Measurements from ENCODE around the gene SLC22A23.

The SLC22A23 gene

DNA sequence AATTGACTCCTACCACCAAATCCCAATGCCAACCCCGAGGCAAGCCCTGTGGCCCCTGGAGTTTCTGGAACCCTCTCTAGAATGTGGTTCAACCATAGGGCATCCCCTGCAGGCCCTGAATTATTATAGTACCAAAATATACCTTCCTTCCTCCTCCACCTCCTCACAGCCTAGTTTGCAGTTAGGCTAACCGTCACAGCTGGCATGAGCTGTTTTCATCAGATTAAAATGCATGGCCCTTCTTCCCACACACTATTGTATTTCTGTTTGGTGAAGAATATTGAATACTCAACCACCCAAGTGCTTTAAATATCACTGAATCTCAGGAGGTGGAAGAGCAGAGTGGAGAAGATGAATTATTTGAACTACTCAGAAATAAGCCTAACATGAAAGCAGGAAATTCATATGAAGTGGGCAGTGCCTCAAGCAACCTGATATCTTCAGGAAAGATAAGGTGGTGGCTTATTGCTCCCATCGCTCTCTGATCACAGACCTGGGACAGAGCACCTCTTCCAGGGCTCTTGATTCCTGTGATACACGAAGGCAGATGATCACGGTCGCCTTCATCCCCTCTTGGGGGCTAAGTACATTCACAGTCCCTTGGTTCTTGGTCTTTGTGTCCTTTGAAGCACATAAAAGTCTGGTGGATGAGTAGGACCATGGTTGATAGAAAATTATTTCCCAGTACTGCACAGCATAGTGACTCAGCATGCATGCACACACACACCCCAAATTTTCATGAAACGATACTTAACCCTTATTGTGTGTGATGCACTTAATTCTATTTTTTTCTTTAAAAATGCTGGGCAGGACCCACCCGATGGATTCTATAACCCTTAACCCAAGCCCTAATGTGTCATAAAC lies 107.2 kb downstream of the SLC22A23 start:
- Histone ChIP-seq H3K4me2 (ENCODE audit: low read length) (no peak overlapping the region), H3K9ac (ENCODE audit: low read length) (no peak overlapping the region), H3K4me3 (ENCODE audit: low read length) (no peak overlapping the region), H3K4me1 (ENCODE audit: low read length) (no peaks in the 10 kb centered on the region), H3K27me3 (ENCODE audit: low read depth, low read length) (no peaks in the 10 kb centered on the region), H2AFZ (ENCODE audit: low read depth, low read length) (no peak overlapping the region), H3K27ac (ENCODE audit: low read length) (no peak overlapping the region), H3K36me3 (replicated peaks; ENCODE audit: low read depth, low read length) (no peaks in the 10 kb centered on the region), H3K79me2 (ENCODE audit: low read length) (no peaks in the 10 kb centered on the region), H4K20me1 (ENCODE audit: insufficient read depth, low read length) (no peaks in the 10 kb centered on the region), H3K9me3 (ENCODE audit: insufficient read depth, low read length) (no peaks in the 10 kb centered on the region)
- TF ChIP-seq, protein P1, sequence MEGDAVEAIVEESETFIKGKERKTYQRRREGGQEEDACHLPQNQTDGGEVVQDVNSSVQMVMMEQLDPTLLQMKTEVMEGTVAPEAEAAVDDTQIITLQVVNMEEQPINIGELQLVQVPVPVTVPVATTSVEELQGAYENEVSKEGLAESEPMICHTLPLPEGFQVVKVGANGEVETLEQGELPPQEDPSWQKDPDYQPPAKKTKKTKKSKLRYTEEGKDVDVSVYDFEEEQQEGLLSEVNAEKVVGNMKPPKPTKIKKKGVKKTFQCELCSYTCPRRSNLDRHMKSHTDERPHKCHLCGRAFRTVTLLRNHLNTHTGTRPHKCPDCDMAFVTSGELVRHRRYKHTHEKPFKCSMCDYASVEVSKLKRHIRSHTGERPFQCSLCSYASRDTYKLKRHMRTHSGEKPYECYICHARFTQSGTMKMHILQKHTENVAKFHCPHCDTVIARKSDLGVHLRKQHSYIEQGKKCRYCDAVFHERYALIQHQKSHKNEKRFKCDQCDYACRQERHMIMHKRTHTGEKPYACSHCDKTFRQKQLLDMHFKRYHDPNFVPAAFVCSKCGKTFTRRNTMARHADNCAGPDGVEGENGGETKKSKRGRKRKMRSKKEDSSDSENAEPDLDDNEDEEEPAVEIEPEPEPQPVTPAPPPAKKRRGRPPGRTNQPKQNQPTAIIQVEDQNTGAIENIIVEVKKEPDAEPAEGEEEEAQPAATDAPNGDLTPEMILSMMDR (IDR thresholded peaks at IDR 0.05; ENCODE audit: low read depth, low read length), result no peak
- no peak for TF ChIP-seq EZH2phosphoT487 (IDR thresholded peaks at IDR 0.05; ENCODE audit: low read depth)

DNA sequence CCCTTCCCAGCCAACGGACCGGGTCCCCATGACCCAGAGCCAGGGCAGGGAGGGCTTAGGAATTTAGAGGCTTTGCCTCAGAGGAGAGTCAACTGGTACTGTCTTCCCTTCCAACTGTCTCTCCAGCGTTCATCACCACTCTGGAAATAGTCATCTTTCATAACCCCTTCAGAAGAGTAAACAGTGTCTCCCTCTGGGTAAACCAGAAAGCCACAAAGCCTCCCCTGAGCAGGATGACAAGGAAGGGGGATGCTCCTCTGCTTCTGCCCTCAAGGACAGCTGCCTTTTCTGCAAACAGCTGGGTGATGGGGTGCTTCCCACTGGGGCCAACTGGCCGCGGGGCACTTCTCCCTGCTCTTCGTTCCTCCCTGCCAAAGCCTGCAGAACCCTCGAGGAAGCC lies 108.0 kb downstream of the SLC22A23 start:
- Histone ChIP-seq H3K9me3 (ENCODE audit: insufficient read depth, low read length) (no peaks in the 10 kb centered on the region), H3K27ac (ENCODE audit: low read length) (no peak overlapping the region), H3K9ac (ENCODE audit: low read length) (no peak overlapping the region), H4K20me1 (ENCODE audit: insufficient read depth, low read length) (no peaks in the 10 kb centered on the region), H2AFZ (ENCODE audit: low read depth, low read length) (no peak overlapping the region), H3K4me3 (ENCODE audit: low read length) (no peak overlapping the region), H3K79me2 (ENCODE audit: low read length) (no peaks in the 10 kb centered on the region), H3K36me3 (replicated peaks; ENCODE audit: low read depth, low read length) (no peaks in the 10 kb centered on the region), H3K4me1 (ENCODE audit: low read length) (no peaks in the 10 kb centered on the region), H3K27me3 (ENCODE audit: low read depth, low read length) (no peaks in the 10 kb centered on the region), H3K4me2 (ENCODE audit: low read length) (no peak overlapping the region)
- TF ChIP-seq, protein P1 (IDR thresholded peaks at IDR 0.05; ENCODE audit: low read depth, low read length), result no peak
- no peak for TF ChIP-seq EZH2phosphoT487 (IDR thresholded peaks at IDR 0.05; ENCODE audit: low read depth)

DNA sequence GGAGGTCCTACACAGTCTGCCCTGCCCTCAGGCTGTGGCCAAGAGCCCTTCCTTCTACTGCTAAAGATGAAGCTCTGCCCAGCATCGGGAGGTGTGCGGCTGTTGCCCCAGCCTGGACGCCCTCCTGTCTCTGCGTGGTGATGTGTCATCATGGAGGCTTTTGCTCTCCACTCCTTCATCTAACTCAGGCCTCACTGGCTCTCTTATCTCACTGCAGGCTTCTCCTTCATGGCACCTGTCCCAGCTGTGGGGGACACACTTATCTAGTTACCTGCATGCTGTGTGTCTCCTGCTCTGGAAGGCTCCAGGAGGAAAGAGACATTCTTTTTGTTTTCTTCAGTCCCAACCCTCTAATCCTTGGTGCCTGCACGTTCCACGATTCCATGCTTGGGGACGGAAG lies 109.0 kb downstream of the SLC22A23 start:
- Histone ChIP-seq H3K4me2 (ENCODE audit: low read length) (no peak overlapping the region), H3K4me1 (ENCODE audit: low read length) (no peaks in the 10 kb centered on the region), H3K9ac (ENCODE audit: low read length) (no peak overlapping the region), H3K79me2 (ENCODE audit: low read length) (no peaks in the 10 kb centered on the region), H3K4me3 (ENCODE audit: low read length) (no peak overlapping the region), H3K27ac (ENCODE audit: low read length) (no peak overlapping the region), H2AFZ (ENCODE audit: low read depth, low read length) (no peak overlapping the region), H3K27me3 (ENCODE audit: low read depth, low read length) (no peaks in the 10 kb centered on the region), H3K36me3 (replicated peaks; ENCODE audit: low read depth, low read length) (no peaks in the 10 kb centered on the region), H4K20me1 (ENCODE audit: insufficient read depth, low read length) (no peaks in the 10 kb centered on the region), H3K9me3 (ENCODE audit: insufficient read depth, low read length) (no peaks in the 10 kb centered on the region)
- TF ChIP-seq, protein P1 (IDR thresholded peaks at IDR 0.05; ENCODE audit: low read depth, low read length), result no peak
- no peak for TF ChIP-seq EZH2phosphoT487 (IDR thresholded peaks at IDR 0.05; ENCODE audit: low read depth)

DNA sequence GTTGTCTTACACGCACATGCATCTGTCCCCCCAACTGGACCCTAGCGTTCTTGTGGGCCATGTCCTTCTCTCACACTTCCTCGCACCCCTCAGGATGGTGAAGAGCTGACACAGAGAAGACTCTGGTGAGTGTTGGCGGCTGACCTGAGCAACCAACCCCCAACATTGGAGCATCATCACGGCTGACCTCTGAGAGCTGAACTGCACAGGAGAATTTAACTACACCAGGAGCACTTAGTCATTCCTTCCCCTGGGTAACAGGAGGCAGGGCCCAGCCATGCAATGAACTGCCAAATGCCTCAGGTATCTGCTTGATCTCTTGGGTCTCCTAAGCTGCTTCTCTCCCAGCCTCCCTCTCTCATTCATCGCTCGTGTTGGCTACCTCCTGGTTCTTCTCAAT lies 109.6 kb downstream of the SLC22A23 start:
- Histone ChIP-seq H3K4me1 (ENCODE audit: low read length) (no peaks in the 10 kb centered on the region), H3K9ac (ENCODE audit: low read length) (no peak overlapping the region), H3K79me2 (ENCODE audit: low read length) (no peaks in the 10 kb centered on the region), H3K27ac (ENCODE audit: low read length) (no peak overlapping the region), H3K4me2 (ENCODE audit: low read length) (no peak overlapping the region), H3K27me3 (ENCODE audit: low read depth, low read length) (no peaks in the 10 kb centered on the region), H3K36me3 (replicated peaks; ENCODE audit: low read depth, low read length) (no peaks in the 10 kb centered on the region), H3K9me3 (ENCODE audit: insufficient read depth, low read length) (no peaks in the 10 kb centered on the region), H3K4me3 (ENCODE audit: low read length) (no peak overlapping the region), H4K20me1 (ENCODE audit: insufficient read depth, low read length) (no peaks in the 10 kb centered on the region), H2AFZ (ENCODE audit: low read depth, low read length) (no peak overlapping the region)
- TF ChIP-seq EZH2phosphoT487 (IDR thresholded peaks at IDR 0.05; ENCODE audit: low read depth), result no peak
- TF ChIP-seq, protein P1 (IDR thresholded peaks at IDR 0.05; ENCODE audit: low read depth, low read length), result no peak

Data from OCI-LY3 (cell line).